Measurements from ENCODE around the gene MAJIN. TPM values are rescaled to one million over a fixed set of nuclear protein-coding genes. Genes with fewer than 3 reads are reported as not detected.

MAJIN gene
- total RNA-seq, 1 experiment from 2014 or later: not detected

DNA sequence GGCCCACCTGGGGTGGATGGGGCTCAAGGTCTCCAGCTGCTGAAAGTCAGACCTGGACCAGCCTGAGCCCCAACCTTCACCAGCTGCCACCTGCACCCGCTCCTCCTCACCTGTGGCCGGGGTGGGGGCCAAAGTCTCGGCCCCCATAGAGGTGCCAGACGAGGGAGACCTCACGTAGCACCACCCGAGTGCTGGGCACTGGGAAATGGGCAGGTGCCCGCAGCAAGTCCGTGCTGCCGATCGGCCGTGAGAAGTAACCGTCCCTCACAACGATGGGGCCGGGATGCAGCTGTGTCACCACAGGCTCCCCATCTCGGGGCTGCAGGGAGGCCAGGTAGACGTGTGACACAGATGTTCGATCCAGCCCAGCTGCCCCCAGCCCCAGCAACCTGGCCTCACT is 71.1 kb downstream of the MAJIN start:
- no peaks in the 10 kb centered on the region for H3K4me1 ChIP-seq
- no peak overlapping the region for H3K27ac Mint-ChIP-seq (ENCODE audit: unreplicated experiment)
- BruUV-seq (replicated peaks): no TSS peak
- intact Hi-C loops (cut with micrococcal nuclease; ENCODE audit: unreplicated experiment): no loop called here
- no peak overlapping the region for H3K4me3 ChIP-seq (ENCODE audit: low read depth, low read length)
- no peak for DNase-seq
- TF ChIP-seq, protein P1, sequence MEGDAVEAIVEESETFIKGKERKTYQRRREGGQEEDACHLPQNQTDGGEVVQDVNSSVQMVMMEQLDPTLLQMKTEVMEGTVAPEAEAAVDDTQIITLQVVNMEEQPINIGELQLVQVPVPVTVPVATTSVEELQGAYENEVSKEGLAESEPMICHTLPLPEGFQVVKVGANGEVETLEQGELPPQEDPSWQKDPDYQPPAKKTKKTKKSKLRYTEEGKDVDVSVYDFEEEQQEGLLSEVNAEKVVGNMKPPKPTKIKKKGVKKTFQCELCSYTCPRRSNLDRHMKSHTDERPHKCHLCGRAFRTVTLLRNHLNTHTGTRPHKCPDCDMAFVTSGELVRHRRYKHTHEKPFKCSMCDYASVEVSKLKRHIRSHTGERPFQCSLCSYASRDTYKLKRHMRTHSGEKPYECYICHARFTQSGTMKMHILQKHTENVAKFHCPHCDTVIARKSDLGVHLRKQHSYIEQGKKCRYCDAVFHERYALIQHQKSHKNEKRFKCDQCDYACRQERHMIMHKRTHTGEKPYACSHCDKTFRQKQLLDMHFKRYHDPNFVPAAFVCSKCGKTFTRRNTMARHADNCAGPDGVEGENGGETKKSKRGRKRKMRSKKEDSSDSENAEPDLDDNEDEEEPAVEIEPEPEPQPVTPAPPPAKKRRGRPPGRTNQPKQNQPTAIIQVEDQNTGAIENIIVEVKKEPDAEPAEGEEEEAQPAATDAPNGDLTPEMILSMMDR (IDR thresholded peaks at IDR 0.05; ENCODE audit: insufficient read depth in 1 of 2, low read depth in 1 of 2, low read length in 1 of 2, severe bottlenecking in 1 of 2, unreplicated experiment in 1 of 2): no peak
- H3K9me3 ChIP-seq: no peaks in the 10 kb centered on the region
- no peak overlapping the region for H3K4me3 Mint-ChIP-seq (ENCODE audit: unreplicated experiment)
- no peaks in the 10 kb centered on the region for H3K27me3 ChIP-seq (replicated peaks; ENCODE audit: control insufficient read depth, insufficient read depth, low read length)
- H3K27me3 Mint-ChIP-seq (ENCODE audit: insufficient read depth, unreplicated experiment): no peaks in the 10 kb centered on the region
- ChIA-PET CTCF (interaction anchor here (0.6 kb wide), 1 partner anchor 81 kb away, joined by 4 read pairs; no protein-coding TSS in a partner anchor), POLR2A (no interaction called here)
- H3K36me3 Mint-ChIP-seq (ENCODE audit: insufficient read depth, unreplicated experiment): peaks cover 25% of the 10 kb centered on the region
- H3K36me3 ChIP-seq (ENCODE audit: control insufficient read depth, insufficient read depth, low read length): no peaks in the 10 kb centered on the region; the same call in 1 of the 2 replicates
- no peaks in the 10 kb centered on the region for H3K9me3 Mint-ChIP-seq (ENCODE audit: unreplicated experiment)
- no peaks in the 10 kb centered on the region for H3K4me1 Mint-ChIP-seq (ENCODE audit: low read depth, unreplicated experiment)

DNA sequence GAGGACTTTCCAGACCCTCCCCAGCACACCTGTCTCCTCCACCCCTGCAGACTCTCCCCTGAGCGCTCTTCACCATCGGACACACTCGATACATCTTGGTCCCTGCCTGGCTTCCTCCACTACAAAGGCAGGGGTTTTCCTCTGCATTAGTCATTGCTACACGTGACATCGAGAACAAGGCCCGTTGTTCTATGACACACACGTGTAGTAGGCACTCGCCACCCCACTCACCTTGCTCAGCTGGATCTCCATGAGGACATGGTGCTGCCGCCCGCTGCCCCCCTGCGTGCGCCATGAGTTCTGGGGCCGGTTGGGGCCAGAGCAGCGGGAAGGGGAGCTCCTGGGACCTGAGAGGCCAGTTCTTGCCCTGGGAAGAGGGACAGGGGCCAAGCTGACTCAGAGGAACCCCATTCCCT is 71.6 kb downstream of the MAJIN start:
- Histone ChIP-seq H3K27me3 (replicated peaks; ENCODE audit: control insufficient read depth, insufficient read depth, low read length) (no peaks in the 10 kb centered on the region), H3K4me3 (ENCODE audit: low read depth, low read length) (no peak overlapping the region), H3K4me1 (no peaks in the 10 kb centered on the region), H3K9me3 (no peaks in the 10 kb centered on the region), H3K36me3 (ENCODE audit: control insufficient read depth, insufficient read depth, low read length) (no peaks in the 10 kb centered on the region; the same call in 1 of the 2 replicates)
- Mint-ChIP-seq H3K36me3 (ENCODE audit: insufficient read depth, unreplicated experiment) (peaks cover 27% of the 10 kb centered on the region), H3K27ac (ENCODE audit: unreplicated experiment) (no peak overlapping the region), H3K9me3 (ENCODE audit: unreplicated experiment) (no peaks in the 10 kb centered on the region), H3K4me3 (ENCODE audit: unreplicated experiment) (no peak overlapping the region), H3K27me3 (ENCODE audit: insufficient read depth, unreplicated experiment) (no peaks in the 10 kb centered on the region), H3K4me1 (ENCODE audit: low read depth, unreplicated experiment) (no peaks in the 10 kb centered on the region)
- no TSS peak for BruUV-seq (replicated peaks)
- TF ChIP-seq, protein P1 (IDR thresholded peaks at IDR 0.05; ENCODE audit: insufficient read depth in 1 of 2, low read depth in 1 of 2, low read length in 1 of 2, severe bottlenecking in 1 of 2, unreplicated experiment in 1 of 2): no peak
- POLR2A ChIA-PET: no interaction called here
- CTCF ChIA-PET: interaction anchor here (0.6 kb wide), 2 partner anchors 81 to 411 kb away, joined by 3 to 4 read pairs; no protein-coding TSS in a partner anchor
- no peak for DNase-seq
- intact Hi-C loops (cut with micrococcal nuclease; ENCODE audit: unreplicated experiment): no loop called here

DNA sequence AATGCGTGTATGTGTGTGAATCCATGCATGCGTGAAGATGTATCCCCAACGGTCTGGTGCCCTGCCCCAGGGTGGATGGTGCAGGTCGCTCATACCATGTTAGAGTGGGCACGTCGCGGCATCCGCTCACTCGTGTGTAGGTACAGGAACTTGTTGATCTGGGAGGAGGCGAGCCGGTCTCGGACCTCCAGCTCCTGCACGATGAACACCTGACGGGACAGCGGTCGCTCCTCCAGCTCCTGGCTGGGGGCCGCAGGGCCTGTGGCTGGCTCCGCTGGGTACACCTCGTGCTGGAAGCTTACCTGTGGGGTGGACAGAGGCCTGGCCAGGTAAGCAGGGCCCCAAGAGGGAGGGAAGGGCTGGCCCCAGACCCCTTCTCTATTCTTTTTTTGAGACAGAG is 73.4 kb downstream of the MAJIN start:
- Mint-ChIP-seq H3K9me3 (ENCODE audit: unreplicated experiment) (no peaks in the 10 kb centered on the region), H3K36me3 (ENCODE audit: insufficient read depth, unreplicated experiment) (peaks cover 33% of the 10 kb centered on the region), H3K4me3 (ENCODE audit: unreplicated experiment) (no peak overlapping the region), H3K4me1 (ENCODE audit: low read depth, unreplicated experiment) (no peaks in the 10 kb centered on the region), H3K27ac (ENCODE audit: unreplicated experiment) (no peak overlapping the region), H3K27me3 (ENCODE audit: insufficient read depth, unreplicated experiment) (no peaks in the 10 kb centered on the region)
- intact Hi-C loops (cut with micrococcal nuclease; ENCODE audit: unreplicated experiment): no loop called here
- POLR2A ChIA-PET: no interaction called here
- Histone ChIP-seq H3K27me3 (replicated peaks; ENCODE audit: control insufficient read depth, insufficient read depth, low read length) (no peaks in the 10 kb centered on the region), H3K9me3 (no peaks in the 10 kb centered on the region), H3K4me1 (peaks cover 12% of the 10 kb centered on the region), H3K36me3 (ENCODE audit: control insufficient read depth, insufficient read depth, low read length) (no peaks in the 10 kb centered on the region; the same call in 1 of the 2 replicates), H3K4me3 (ENCODE audit: low read depth, low read length) (no peak overlapping the region)
- CTCF ChIA-PET: no interaction called here
- TF ChIP-seq, protein P1 (IDR thresholded peaks at IDR 0.05; ENCODE audit: insufficient read depth in 1 of 2, low read depth in 1 of 2, low read length in 1 of 2, severe bottlenecking in 1 of 2, unreplicated experiment in 1 of 2): no peak
- no peak for DNase-seq
- no TSS peak for BruUV-seq (replicated peaks)
